RWPE2 (cell line): ENCODE measurements around the gene LARP1B.
"Not testable (repeated sequence)": the region's sequence is repeated elsewhere in the genome, so short reads cannot be mapped to it uniquely, and the experiment has no call there.

Experiments used
- ATAC-seq: fragments of 200-7000 bp; cut with Tn5 transposase; 3 replicates; pipeline ENCODE4 v1.9.1; 2021; ENCODE audit warnings: low read depth
- DNase-seq: peaks from one replicate; pipeline ENCODE4 v3.0.0-alpha.2; 2020; ENCODE audit warnings: low spot score
- H3K27ac ChIP-seq: fragments of 450-650 bp; 2 replicates; pipeline ENCODE4 v1.5.1; 2017; ENCODE audit warnings: mild to moderate bottlenecking; ENCODE audit not compliant: poor library complexity, severe bottlenecking
- H3K27me3 ChIP-seq: fragments of 250-450 bp; sonication (Bioruptor Pico); 2 replicates; pipeline ENCODE4 v1.5.1; 2021; ENCODE audit warnings: mild to moderate bottlenecking, moderate library complexity; ENCODE audit not compliant: insufficient read depth, poor library complexity, severe bottlenecking
- H3K36me3 ChIP-seq: fragments of 250-450 bp; sonication (Bioruptor Pico); 2 replicates; pipeline ENCODE4 v1.5.1; 2020; ENCODE audit warnings: low read depth, mild to moderate bottlenecking, moderate library complexity
- H3K4me1 ChIP-seq: fragments of 250-450 bp; sonication (Bioruptor Pico); 2 replicates; pipeline ENCODE4 v1.5.1; 2021; ENCODE audit warnings: mild to moderate bottlenecking, moderate library complexity; ENCODE audit not compliant: insufficient read depth, poor library complexity, severe bottlenecking
- H3K4me3 ChIP-seq: fragments of 250-450 bp; sonication (Bioruptor Pico); 2 replicates; pipeline ENCODE4 v1.5.1; 2021; ENCODE audit warnings: mild to moderate bottlenecking, moderate library complexity; ENCODE audit not compliant: severe bottlenecking
- H3K9me3 ChIP-seq: fragments of 250-450 bp; sonication (Bioruptor Pico); 2 replicates; pipeline ENCODE4 v1.5.1; 2021; ENCODE audit warnings: mild to moderate bottlenecking, moderate library complexity; ENCODE audit not compliant: severe bottlenecking
- TF ChIP-seq, protein P1 (sequence below): fragments of 450-650 bp; IDR thresholded peaks from one replicate; pipeline ENCODE4 v1.5.1; 2017; ENCODE audit warnings: mild to moderate bottlenecking, moderate library complexity; ENCODE audit not compliant: poor library complexity, severe bottlenecking

The LARP1B gene

DNA sequence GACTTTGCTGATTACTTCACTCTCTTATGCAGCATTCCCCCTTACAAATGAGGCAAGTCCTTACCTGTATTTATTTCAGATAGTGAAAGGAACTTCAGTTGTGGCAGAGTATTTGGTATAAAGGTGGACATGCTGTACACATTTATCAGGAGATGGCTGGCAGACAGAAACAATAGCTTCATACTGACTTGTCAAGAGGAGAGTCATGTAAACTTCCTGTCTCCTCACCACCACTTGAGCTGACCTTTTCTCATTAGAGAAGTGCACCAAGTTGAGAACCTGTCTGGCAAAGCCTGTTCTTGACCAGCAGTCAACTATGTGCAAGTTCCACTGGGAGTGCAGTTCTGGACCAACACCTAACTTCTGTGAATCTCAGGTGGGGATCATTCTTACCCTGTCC is 80.8 kb downstream of the LARP1B start:
- H3K4me3 ChIP-seq = no peak overlapping the region
- TF ChIP-seq, protein P1, sequence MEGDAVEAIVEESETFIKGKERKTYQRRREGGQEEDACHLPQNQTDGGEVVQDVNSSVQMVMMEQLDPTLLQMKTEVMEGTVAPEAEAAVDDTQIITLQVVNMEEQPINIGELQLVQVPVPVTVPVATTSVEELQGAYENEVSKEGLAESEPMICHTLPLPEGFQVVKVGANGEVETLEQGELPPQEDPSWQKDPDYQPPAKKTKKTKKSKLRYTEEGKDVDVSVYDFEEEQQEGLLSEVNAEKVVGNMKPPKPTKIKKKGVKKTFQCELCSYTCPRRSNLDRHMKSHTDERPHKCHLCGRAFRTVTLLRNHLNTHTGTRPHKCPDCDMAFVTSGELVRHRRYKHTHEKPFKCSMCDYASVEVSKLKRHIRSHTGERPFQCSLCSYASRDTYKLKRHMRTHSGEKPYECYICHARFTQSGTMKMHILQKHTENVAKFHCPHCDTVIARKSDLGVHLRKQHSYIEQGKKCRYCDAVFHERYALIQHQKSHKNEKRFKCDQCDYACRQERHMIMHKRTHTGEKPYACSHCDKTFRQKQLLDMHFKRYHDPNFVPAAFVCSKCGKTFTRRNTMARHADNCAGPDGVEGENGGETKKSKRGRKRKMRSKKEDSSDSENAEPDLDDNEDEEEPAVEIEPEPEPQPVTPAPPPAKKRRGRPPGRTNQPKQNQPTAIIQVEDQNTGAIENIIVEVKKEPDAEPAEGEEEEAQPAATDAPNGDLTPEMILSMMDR = no peak
- H3K27me3 ChIP-seq = no peaks in the 10 kb centered on the region
- DNase-seq (no peak), ATAC-seq (no peak)
- H3K36me3 ChIP-seq = peaks cover 12% of the 10 kb centered on the region
- no peaks in the 10 kb centered on the region for H3K4me1 ChIP-seq
- no peaks in the 10 kb centered on the region for H3K9me3 ChIP-seq
- no peak overlapping the region for H3K27ac ChIP-seq

- no peak overlapping the region for H3K27ac ChIP-seq
- no peaks in the 10 kb centered on the region for H3K4me1 ChIP-seq
- no peaks in the 10 kb centered on the region for H3K27me3 ChIP-seq
- H3K9me3 ChIP-seq = no peaks in the 10 kb centered on the region
- TF ChIP-seq, protein P1 = no peak
- no peak for DNase-seq
- peaks cover 8% of the 10 kb centered on the region; the same call in 1 of the 2 replicates for H3K36me3 ChIP-seq
- no peak overlapping the region for H3K4me3 ChIP-seq
- no peak for ATAC-seq
Observed at GRCh38 chr4:128145727-128146126, 84.6 kb downstream of the LARP1B start.

GRCh38 chr4:128153800-128154199 is 92.7 kb downstream of the LARP1B start:
- DNase-seq = no peak
- TF ChIP-seq, protein P1 = no peak
- Histone ChIP-seq H3K27ac (no peak overlapping the region), H3K9me3 (no peaks in the 10 kb centered on the region), H3K4me1 (no peaks in the 10 kb centered on the region), H3K36me3 (no peaks in the 10 kb centered on the region; the same call in 1 of the 2 replicates), H3K27me3 (no peaks in the 10 kb centered on the region), H3K4me3 (no peak overlapping the region)
- ATAC-seq = no peak

DNA sequence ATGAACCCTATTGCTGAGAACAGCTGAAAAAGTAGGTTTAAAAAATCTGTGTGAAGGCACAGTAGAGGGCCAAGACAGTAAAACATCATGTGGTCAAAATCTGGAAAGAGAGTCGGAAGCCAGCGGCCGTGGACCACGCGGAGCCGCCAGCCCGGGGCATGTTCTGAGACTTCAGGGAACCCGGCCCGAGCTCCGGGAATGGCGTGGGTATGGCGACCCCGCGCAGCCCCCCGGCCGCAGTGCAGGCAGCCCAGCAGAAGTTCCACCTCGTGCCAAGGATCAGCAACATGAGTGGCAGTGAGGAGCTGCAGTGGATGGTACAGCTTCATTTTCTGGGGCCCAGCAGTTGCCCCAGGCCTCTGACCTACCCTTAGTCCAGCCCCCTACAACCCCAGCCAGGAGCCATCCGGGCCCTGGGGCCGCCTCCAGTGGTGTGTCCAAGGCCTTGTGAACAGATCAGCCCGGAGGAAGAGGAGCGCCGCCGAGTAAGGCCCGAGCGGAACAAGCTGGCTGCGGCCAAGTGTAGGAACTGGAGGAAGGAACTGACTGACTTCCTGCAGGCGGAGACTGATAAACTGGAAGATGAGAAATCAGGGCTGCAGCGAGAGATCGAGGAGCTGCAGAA is 94.2 kb downstream of the LARP1B start:
- Histone ChIP-seq H3K27me3 (no peaks in the 10 kb centered on the region), H3K4me1 (no peaks in the 10 kb centered on the region), H3K4me3 (no peak overlapping the region), H3K36me3 (no peaks in the 10 kb centered on the region; the same call in 1 of the 2 replicates), H3K27ac (no peak overlapping the region), H3K9me3 (no peaks in the 10 kb centered on the region)
- DNase-seq (no peak), ATAC-seq (no peak)
- TF ChIP-seq, protein P1 = no peak

DNA sequence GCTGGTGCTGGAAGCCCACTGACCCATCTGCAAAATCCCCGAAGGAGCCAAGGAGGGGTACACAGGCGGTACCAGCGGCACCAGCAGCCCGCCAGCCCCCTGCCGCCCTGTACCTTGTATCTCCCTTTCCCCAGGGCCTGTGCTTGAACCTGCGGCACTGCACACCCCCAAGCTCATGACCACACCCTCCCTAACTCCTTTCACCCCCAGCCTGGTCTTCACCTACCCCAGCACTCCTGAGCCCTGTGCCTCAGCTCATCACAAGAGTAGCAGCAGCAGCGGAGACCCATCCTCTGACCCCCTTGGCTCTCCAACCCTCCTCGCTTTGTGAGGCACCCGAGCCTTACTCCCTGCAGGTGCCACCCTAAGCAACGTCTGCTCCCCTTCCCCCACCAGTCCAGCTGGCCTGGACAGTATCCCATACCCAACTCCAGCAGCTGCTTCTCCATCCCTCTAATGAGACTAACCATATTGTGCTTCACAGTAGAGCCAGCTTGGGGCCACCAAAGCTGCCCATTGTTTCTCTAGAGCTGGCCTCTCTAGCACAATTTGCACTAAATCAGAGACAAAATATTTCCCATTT is 94.9 kb downstream of the LARP1B start:
- H3K27ac ChIP-seq = no peak overlapping the region
- TF ChIP-seq, protein P1 = no peak
- no peaks in the 10 kb centered on the region; the same call in 1 of the 2 replicates for H3K36me3 ChIP-seq
- DNase-seq = no peak
- no peak for ATAC-seq
- H3K4me1 ChIP-seq = no peaks in the 10 kb centered on the region
- H3K4me3 ChIP-seq = no peak overlapping the region
- no peaks in the 10 kb centered on the region for H3K9me3 ChIP-seq
- no peaks in the 10 kb centered on the region for H3K27me3 ChIP-seq

DNA sequence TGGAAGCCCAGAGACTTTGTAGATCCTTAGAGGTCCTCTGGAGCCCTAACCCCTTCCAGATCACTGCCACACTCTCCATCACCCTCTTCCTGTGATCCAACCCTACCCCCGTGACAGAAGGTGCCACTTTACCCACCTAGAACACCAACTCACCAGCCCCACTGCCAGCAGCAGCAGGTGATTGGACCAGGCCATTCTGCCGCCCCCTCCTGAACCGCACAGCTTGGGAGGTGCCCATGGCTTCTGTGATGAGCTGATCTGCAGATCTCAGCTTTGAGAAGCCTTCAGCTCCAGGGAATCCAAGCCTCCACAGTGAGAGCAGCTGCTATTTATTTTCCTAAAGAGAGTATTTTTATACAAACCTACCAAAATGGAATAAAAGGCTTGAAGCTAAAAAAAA is 95.4 kb downstream of the LARP1B start:
- ATAC-seq, H3K9me3 ChIP-seq, DNase-seq, H3K4me1 ChIP-seq, H3K4me3 ChIP-seq, H3K27ac ChIP-seq, H3K36me3 ChIP-seq, H3K27me3 ChIP-seq: not testable (repeated sequence)
